Epithelial cell of proximal tubule (primary cell): ENCODE measurements around the gene CTTN. TPM values are rescaled to one million over a fixed set of nuclear protein-coding genes. Genes with fewer than 3 reads are reported as not detected.

Experiments used
- DNase-seq: peaks from one replicate; pipeline ENCODE4 v3.0.0-alpha.2; 2011; ENCODE audit warnings: low read depth
- H3K4me3 ChIP-seq: 2 replicates; pipeline ENCODE4 v1.5.1; 2011; ENCODE audit warnings: low read depth, mild to moderate bottlenecking, low read length
- total RNA-seq: library from RNA; depleted of rRNA; stranded (reverse); fragments of >200 nt; gene quantifications from 2 replicates; pipeline ENCODE4 v1.2.3, GENCODE V29; 2015
- TF ChIP-seq, protein P1 (sequence below): conservative IDR thresholded peaks from 2 replicates; pipeline ENCODE4 v1.5.1; 2012; ENCODE audit warnings: low read depth, mild to moderate bottlenecking, low read length

Gene CTTN
- total RNA-seq, 1 donor from 2014 or later = 254 TPM

DNA sequence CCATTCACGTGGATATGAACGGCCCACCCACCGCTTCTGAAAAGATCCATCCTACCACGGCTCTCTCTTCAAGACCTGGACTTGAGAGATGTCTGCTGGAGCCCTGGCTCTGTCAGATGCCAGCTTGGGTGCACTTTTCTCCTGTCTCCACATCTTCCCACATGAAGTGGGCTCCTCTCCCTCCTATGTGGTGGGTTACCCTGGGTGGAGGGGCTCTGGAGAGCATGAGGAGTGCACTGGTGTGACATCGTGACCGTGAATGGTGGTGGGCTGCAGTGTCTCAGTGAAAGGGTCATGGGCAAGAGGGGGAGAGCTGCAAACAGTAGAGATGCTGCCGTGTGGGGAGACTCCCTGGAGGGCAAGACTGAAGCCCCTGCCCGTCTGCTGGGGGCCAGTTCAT is 76.4 kb downstream of the CTTN start:
- H3K4me3 ChIP-seq = no peak overlapping the region
- no peak for DNase-seq
- TF ChIP-seq, protein P1, sequence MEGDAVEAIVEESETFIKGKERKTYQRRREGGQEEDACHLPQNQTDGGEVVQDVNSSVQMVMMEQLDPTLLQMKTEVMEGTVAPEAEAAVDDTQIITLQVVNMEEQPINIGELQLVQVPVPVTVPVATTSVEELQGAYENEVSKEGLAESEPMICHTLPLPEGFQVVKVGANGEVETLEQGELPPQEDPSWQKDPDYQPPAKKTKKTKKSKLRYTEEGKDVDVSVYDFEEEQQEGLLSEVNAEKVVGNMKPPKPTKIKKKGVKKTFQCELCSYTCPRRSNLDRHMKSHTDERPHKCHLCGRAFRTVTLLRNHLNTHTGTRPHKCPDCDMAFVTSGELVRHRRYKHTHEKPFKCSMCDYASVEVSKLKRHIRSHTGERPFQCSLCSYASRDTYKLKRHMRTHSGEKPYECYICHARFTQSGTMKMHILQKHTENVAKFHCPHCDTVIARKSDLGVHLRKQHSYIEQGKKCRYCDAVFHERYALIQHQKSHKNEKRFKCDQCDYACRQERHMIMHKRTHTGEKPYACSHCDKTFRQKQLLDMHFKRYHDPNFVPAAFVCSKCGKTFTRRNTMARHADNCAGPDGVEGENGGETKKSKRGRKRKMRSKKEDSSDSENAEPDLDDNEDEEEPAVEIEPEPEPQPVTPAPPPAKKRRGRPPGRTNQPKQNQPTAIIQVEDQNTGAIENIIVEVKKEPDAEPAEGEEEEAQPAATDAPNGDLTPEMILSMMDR = no peak

DNA sequence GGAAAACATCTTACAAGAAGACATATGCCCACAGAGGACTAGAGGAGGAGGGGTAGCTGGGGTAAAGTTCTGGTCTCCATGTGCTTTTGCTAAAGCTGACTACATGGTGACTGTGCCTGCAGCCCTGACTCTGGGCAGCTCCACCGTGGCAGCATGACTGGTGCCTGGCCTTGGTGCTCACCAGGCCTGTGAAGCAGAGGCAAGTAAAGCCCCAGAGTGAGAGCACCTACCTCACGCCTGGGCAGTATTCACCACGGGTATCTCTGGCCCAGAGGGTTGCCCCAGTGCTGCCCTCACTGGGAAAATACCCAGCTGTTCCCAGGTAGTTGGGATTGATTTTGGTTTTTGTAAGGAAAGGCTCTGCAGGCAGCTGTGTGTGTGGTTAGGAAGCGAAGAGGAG is 78.3 kb downstream of the CTTN start:
- TF ChIP-seq, protein P1 = no peak
- no peak overlapping the region for H3K4me3 ChIP-seq
- no peak for DNase-seq

DNA sequence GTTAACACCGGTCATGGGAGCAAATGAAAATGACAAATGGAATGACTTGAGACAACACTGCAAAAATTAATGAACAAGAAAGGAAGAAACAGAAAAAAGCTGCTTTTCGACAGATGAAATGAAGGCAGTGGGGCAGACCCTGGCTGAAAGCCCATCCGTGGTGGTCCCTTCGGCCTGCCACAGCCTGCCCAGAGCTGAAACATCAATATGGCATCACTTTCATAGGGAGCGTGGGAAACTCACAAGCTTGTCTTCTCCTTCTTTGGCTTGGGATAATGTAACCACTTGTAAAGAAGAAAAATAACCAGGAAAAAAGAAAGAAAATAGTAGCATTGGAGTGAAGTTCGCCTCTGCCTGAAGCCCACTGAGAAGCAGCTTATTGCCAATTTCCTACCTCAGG is 78.8 kb downstream of the CTTN start:
- TF ChIP-seq, protein P1 = no peak
- no peak overlapping the region for H3K4me3 ChIP-seq
- no peak for DNase-seq

DNA sequence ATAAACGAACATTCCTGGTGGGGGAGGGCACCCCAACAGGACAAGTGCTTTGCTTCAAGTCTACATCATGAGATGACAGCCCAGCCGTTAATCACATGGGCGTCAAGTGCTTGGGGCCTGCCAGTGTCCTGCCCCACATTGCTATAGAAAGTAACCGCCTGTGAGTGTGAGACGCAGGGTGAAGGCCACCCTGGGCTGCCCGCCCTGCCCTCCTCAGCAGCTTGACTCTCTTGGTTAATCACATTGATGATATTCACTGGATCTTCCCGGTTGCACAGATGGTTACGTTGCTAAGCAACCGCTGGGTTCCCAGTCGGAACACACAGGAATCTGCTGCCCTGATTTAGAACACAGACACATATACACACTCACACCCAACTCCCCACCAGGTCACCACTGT is 79.3 kb downstream of the CTTN start:
- no peak for DNase-seq
- H3K4me3 ChIP-seq = no peak overlapping the region
- TF ChIP-seq, protein P1 = no peak

DNA sequence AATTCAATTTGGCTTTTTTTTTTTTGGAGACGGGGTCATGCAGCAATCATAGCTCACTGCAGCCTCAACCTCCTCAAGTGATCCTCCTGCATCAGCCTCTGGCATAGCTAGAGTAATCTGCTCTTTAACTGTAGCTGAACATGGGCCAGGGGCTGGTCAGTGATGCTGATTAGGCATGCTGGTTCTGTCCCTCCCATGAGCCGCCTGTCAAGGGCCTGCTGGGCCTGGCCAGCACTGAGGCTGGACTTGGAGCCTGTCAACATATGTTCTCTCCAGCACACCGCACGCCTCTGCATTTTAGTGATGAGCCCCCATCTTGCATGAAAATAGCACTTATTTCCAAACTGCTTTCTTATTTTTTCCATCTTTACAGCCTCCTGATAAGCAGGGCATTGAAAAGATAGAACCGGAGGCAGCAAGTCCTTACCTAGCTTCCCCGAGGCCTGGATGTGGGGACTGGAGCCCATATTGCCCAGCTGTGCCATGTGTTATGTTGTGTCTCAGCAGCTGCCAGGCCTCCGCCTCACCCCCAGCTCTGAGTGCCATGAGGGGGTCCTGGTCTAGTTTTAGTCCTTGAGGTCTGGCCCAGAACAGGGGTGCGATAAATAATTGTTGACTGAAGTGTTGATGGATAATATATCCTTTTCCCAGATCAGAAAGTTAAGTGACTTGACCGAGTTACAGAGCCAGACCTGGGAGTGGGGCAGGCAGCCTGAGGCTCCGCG is 80.0 kb downstream of the CTTN start:
- TF ChIP-seq, protein P1 = no peak
- no peak for DNase-seq
- no peak overlapping the region for H3K4me3 ChIP-seq

DNA sequence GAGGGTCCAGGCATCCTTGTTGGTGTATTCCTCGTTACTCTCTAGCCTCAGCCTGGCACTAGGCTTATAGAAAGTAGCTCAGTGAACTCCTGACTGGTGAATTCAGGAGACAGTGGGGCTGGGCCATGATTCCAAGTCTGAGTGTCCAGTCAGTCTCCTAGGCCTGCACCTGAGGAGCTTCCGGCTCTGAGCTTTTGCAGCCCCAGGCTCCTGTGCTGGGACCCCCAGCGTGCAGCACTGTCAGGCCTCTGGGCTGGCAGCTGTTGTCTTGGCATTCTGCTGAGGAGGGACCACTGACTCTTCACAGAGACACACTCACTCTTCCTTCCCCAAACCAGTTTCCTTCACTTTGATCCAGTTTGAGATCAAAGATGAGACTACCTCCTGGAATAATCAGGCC is 82.4 kb downstream of the CTTN start:
- H3K4me3 ChIP-seq = no peak overlapping the region
- TF ChIP-seq, protein P1 = no peak
- no peak for DNase-seq
